ENCODE results near the gene SLC31A2.

DNA sequence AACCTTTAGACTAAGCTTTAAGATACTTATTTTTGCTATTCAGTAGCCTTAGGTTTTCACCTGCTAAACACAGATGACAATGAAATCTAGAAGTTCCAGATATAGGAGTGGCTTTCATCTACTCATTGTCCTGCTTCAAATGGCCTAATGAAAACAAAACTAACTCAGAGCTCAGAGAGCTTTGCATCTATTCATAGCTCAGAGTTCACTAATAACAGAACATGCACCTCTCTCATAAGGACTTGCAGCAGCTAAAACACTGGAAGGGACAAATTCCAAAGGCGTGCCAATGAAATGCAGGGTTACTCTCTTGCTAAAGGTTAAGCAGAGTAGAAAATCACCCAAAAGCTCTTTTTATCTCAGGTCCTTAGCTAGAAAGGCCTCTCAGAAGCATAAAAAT lies 29.0 kb downstream of the SLC31A2 start:
- TF ChIP-seq, protein P1, sequence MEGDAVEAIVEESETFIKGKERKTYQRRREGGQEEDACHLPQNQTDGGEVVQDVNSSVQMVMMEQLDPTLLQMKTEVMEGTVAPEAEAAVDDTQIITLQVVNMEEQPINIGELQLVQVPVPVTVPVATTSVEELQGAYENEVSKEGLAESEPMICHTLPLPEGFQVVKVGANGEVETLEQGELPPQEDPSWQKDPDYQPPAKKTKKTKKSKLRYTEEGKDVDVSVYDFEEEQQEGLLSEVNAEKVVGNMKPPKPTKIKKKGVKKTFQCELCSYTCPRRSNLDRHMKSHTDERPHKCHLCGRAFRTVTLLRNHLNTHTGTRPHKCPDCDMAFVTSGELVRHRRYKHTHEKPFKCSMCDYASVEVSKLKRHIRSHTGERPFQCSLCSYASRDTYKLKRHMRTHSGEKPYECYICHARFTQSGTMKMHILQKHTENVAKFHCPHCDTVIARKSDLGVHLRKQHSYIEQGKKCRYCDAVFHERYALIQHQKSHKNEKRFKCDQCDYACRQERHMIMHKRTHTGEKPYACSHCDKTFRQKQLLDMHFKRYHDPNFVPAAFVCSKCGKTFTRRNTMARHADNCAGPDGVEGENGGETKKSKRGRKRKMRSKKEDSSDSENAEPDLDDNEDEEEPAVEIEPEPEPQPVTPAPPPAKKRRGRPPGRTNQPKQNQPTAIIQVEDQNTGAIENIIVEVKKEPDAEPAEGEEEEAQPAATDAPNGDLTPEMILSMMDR (IDR thresholded peaks at IDR 0.05; ENCODE audit: insufficient read depth, low read length, poor library complexity, severe bottlenecking) = no peak
- TF ChIP-seq EZH2phosphoT487 (conservative IDR thresholded peaks at IDR 0.05; ENCODE audit: low read length) = no peak

Data from SU-DHL-6 (cell line).